Measurements from ENCODE around the gene JUNB. TPM values are rescaled to one million over a fixed set of nuclear protein-coding genes. Genes with fewer than 3 reads are reported as not detected.
A peak's percentile ranks its signal among the peaks of the same experiment; 100 is the strongest.

JUNB gene
- total and polyA plus RNA-seq, 2 of the 13 experiments (the other 11 are each of a cell fraction or from before 2014, with no cell fraction given), result 7.7 to 8.2 TPM

DNA sequence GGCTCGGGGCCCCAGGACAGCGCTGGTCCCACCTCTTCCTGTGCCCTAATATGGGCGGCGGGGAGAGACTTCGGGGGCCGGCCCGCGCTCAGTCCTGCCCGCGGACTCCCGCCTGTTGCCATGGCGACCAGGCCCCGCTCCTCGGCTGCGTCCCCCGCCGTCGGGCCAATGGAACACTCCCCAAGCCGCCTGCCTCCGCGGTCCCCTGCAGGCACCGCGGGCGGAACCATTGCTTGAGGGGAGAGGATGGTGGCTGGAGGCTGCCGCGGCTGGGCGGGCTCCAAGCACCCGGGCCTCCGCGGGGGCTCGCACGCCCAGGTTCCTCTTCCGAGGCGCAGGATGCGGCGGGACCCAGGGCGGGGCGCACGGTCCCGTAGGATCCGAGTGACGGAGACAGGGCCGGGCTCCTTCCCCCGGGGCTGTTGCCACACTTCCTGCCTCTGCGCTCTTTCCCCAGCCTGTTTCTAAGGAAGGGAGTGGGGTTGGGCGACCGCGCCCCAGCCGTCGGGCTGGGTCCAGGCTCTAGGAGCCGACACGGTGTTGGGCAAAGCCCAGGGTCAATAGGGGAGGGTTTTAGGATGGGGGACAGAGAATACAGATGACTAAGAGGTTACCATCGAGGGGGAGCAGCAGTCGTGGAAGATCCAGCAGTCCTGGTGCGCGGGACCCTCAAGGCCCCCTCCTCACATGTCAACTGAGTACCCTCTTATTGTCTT, 1.2 kb upstream of the JUNB start (continued):
- no peak for TF ChIP-seq NFE2 (CRISPR knock-in tag; IDR thresholded peaks at IDR 0.05)
- no peak for TF ChIP-seq SRSF4 (IDR thresholded peaks at IDR 0.05; ENCODE audit: low read depth, low read length, poor library complexity, severe bottlenecking)
- TF ChIP-seq ZMAT5 (CRISPR knock-in tag; IDR thresholded peaks at IDR 0.05; ENCODE audit: borderline replicate concordance, low read depth), result no peak
- 0 out of 2 replicates have a peak, but pooled peaks have one; percentile 47 for TF ChIP-seq IRF9 (CRISPR knock-in tag; IDR thresholded peaks at IDR 0.05; ENCODE audit: borderline replicate concordance)
- no peak for TF ChIP-seq ZNF24 (IDR thresholded peaks at IDR 0.05)
- TF ChIP-seq, protein P1, sequence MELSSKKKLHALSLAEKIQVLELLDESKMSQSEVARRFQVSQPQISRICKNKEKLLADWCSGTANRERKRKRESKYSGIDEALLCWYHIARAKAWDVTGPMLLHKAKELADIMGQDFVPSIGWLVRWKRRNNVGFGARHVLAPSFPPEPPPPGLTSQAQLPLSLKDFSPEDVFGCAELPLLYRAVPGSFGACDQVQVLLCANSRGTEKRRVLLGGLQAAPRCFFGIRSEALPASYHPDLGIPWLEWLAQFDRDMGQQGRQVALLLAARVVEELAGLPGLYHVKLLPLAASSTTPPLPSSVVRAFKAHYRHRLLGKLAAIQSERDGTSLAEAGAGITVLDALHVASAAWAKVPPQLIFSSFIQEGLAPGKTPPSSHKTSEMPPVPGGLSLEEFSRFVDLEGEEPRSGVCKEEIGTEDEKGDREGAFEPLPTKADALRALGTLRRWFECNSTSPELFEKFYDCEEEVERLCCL (CRISPR knock-in tag; IDR thresholded peaks at IDR 0.05; ENCODE audit: borderline replicate concordance), result no peak
- TF ChIP-seq ZNF768 (CRISPR knock-in tag; IDR thresholded peaks at IDR 0.05), result peak; percentile 70; the same call in 1 of the 2 replicates
- peak; percentile 72 for TF ChIP-seq XRCC5 (optimal IDR thresholded peaks at IDR 0.05; ENCODE audit: low read length)
- TF ChIP-seq, protein P2, sequence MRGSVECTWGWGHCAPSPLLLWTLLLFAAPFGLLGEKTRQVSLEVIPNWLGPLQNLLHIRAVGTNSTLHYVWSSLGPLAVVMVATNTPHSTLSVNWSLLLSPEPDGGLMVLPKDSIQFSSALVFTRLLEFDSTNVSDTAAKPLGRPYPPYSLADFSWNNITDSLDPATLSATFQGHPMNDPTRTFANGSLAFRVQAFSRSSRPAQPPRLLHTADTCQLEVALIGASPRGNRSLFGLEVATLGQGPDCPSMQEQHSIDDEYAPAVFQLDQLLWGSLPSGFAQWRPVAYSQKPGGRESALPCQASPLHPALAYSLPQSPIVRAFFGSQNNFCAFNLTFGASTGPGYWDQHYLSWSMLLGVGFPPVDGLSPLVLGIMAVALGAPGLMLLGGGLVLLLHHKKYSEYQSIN (CRISPR knock-in tag; IDR thresholded peaks at IDR 0.05; ENCODE audit: borderline replicate concordance), result no peak
- TF ChIP-seq TERF1 (CRISPR knock-in tag; IDR thresholded peaks at IDR 0.05), result no peak
- TF ChIP-seq GPN1 (CRISPR knock-in tag; IDR thresholded peaks at IDR 0.05; ENCODE audit: borderline replicate concordance), result no peak

Measured in HepG2 (cell line).